Thyroid gland (tissue), 4 donors: Measurements from ENCODE around the gene FGF19.

Experiments used
- CTCF ChIP-seq, 6 experiments: fragments of 200-600 bp in 3 of 6; fragments of 450-650 bp in 3 of 6; sonication (generic) in 3 of 6; IDR thresholded peaks; one replicate each; pipeline ENCODE4 v1.5.1; 2016 to 2019; ENCODE audit warnings: antibody characterized with exemption in 6 of 6, mild to moderate bottlenecking in 2 of 6, inconsistent platforms in 1 of 6, moderate library complexity in 1 of 6
- POLR2A ChIP-seq, 2 donors: fragments of 450-650 bp; IDR thresholded peaks; one replicate each; pipeline ENCODE4 v1.6.1; 2017; ENCODE audit warnings: antibody characterized with exemption in 2 of 2, mild to moderate bottlenecking in 2 of 2, moderate library complexity in 1 of 2

GRCh38 chr11:69661413-69661715, 42.5 kb downstream of the FGF19 start:
- TF ChIP-seq CTCF (IDR thresholded peaks at IDR 0.05) (no peak), POLR2A (IDR thresholded peaks at IDR 0.05) (no peak)
